Keratinocyte (primary cell): ENCODE results near the gene HCN3. TPM values are rescaled to one million over a fixed set of nuclear protein-coding genes. Genes with fewer than 3 reads are reported as not detected.

Experiments
- DNase-seq: peaks from one replicate; pipeline ENCODE4 v3.0.0-alpha.2; 2011; ENCODE audit warnings: low read depth, missing footprints, low spot score
- FAIRE-seq: peaks from 2 replicates; lab custom pipeline; 2011; peaks lifted over from hg19 to GRCh38; lab: Jason Lieb, UNC
- H2AFZ ChIP-seq: 2 replicates; pipeline ENCODE4 v1.6.0; 2012; ENCODE audit warnings: low read length, control low read depth, inconsistent platforms; ENCODE audit not compliant: control insufficient read depth
- H3K27ac ChIP-seq: 2 replicates; pipeline ENCODE4 v1.5.1; 2011; ENCODE audit warnings: low read length; ENCODE audit not compliant: control insufficient read depth, insufficient read depth
- H3K27me3 ChIP-seq: 3 replicates; pipeline ENCODE4 v1.6.0; 2011; ENCODE audit warnings: low read length; ENCODE audit not compliant: control insufficient read depth, insufficient read depth; ENCODE audit errors: extremely low read depth
- H3K36me3 ChIP-seq, 2 experiments: 2 replicates in 1 of 2; 3 replicates in 1 of 2; pipeline ENCODE4 v1.5.1; 2011; ENCODE audit warnings: low read length in 2 of 2, mild to moderate bottlenecking in 1 of 2; ENCODE audit not compliant: control insufficient read depth in 2 of 2, insufficient read depth in 2 of 2; ENCODE audit errors: extremely low read depth in 1 of 2
- H3K4me1 ChIP-seq: 3 replicates; pipeline ENCODE4 v1.5.1; 2011; ENCODE audit warnings: low read length; ENCODE audit not compliant: control insufficient read depth, insufficient read depth; ENCODE audit errors: extremely low read depth
- H3K4me2 ChIP-seq: 3 replicates; pipeline ENCODE4 v1.6.0; 2011; ENCODE audit warnings: low read depth, low read length; ENCODE audit not compliant: control insufficient read depth, insufficient read depth; ENCODE audit errors: extremely low read depth
- H3K4me3 ChIP-seq, 3 experiments: fragments of 200-600 bp in 1 of 3; sonication (generic) in 1 of 3; 2 replicates in 2 of 3; 3 replicates in 1 of 3; pipeline ENCODE4 v1.5.1; 2011 to 2016; ENCODE audit warnings: low read length in 3 of 3, mild to moderate bottlenecking in 3 of 3, control low read depth in 2 of 3, inconsistent platforms in 1 of 3, low read depth in 1 of 3, mixed read lengths in 1 of 3, mixed run types in 1 of 3, moderate library complexity in 1 of 3; ENCODE audit not compliant: control insufficient read depth in 2 of 3, insufficient read depth in 2 of 3; ENCODE audit errors: extremely low read depth in 1 of 3
- H3K79me2 ChIP-seq: 2 replicates; pipeline ENCODE4 v1.6.0; 2012; ENCODE audit warnings: low read length; ENCODE audit not compliant: control insufficient read depth, insufficient read depth
- H3K9ac ChIP-seq: 3 replicates; pipeline ENCODE4 v1.6.0; 2011; ENCODE audit warnings: low read length; ENCODE audit not compliant: control insufficient read depth, insufficient read depth; ENCODE audit errors: extremely low read depth
- H3K9me1 ChIP-seq: 3 replicates; pipeline ENCODE4 v1.6.0; 2011; ENCODE audit warnings: low read length; ENCODE audit not compliant: control insufficient read depth, insufficient read depth; ENCODE audit errors: extremely low read depth
- H3K9me3 ChIP-seq: 2 replicates; pipeline ENCODE4 v1.5.1; 2012; ENCODE audit warnings: low read depth, low read length; ENCODE audit not compliant: control insufficient read depth
- H4K20me1 ChIP-seq: 3 replicates; pipeline ENCODE4 v1.6.0; 2011; ENCODE audit warnings: low read length; ENCODE audit not compliant: control insufficient read depth, insufficient read depth; ENCODE audit errors: extremely low read depth
- EZH2 ChIP-seq: IDR thresholded peaks from one replicate; pipeline ENCODE4 v1.6.1; 2012; ENCODE audit warnings: inconsistent platforms, mild to moderate bottlenecking, low read length, moderate library complexity
- dilution Hi-C: fragments of 300-500 bp; cut with MboI; formaldehyde crosslinking; loops from one replicate; pipeline ENCODE4 v1.7.0; 2020; ENCODE audit warnings: low sequenced_read_pairs; ENCODE audit not compliant: extremely low pct_ligation_motif_present
- polyA plus RNA-seq, 5 experiments: library from polyadenylated mRNA; depleted of rRNA in 3 of 5; stranded (reverse) in 3 of 5; stranded (forward) in 1 of 5; unstranded in 1 of 5; fragments of >200 nt; gene quantifications; 1 replicate in 1 of 5; 2 replicates in 3 of 5; 3 replicates in 1 of 5; pipeline versions ENCODE4 v1.2.1 to v1.2.3, GENCODE V29; 2011 to 2012; ENCODE audit warnings: missing spikeins in 2 of 5, low read depth in 1 of 5, low replicate concordance in 1 of 5
- TF ChIP-seq, protein P1 (sequence below), 3 experiments: IDR thresholded peaks in 1 of 3; conservative IDR thresholded peaks in 1 of 3; optimal IDR thresholded peaks in 1 of 3; 2 replicates in 2 of 3; 3 replicates in 1 of 3; pipeline versions ENCODE3 to v1.5.1; 2011; ENCODE audit warnings: low read length in 3 of 3, mild to moderate bottlenecking in 3 of 3, moderate library complexity in 2 of 3, control low read depth in 1 of 3, inconsistent platforms in 1 of 3; ENCODE audit not compliant: insufficient read depth in 2 of 3; ENCODE audit errors: extremely low read depth in 1 of 3

HCN3 gene
- polyA plus RNA-seq, 1 donor (not counting 4 experiments of a cell fraction or from before 2014, with no cell fraction given), result 3.0 TPM

DNA sequence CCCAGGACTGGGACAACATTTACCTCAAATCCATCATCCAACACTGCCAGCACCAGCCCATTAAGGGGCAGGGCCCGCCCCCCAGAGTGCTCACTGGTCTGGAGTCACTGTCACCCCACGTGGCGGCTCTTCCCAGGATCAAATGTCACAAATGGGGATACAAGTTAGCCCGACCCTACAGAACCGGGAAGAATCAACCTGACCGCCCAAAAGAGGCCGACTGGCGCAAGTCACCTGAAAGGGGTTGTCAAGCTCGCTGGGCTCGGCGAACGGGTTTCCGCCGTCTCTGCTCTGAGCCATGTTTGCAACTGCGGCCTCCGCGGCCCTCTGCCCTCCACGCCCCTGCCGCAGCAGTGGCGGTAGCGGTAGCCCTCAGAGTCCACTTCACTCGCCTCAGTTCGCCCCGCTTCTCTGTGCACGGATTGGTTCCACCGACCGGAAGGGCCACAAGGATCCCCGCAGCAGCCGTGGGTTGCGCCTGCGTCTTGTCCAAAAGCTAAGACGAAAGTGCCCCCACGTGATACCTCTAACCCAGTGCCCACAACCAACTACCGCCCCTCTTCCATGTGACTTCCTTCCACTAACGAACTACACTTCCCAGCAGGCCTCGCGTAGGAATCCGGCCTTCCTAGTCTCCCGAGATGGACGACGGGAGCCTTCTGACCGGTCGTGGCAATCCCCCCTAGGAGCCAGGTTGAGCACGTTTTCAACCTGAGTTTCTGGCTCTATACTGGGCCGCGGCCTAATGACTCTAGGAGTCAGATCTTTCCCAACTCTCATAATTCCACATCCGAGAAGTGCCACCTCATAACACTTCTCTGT lies 15.2 kb upstream of the HCN3 start, which contains the start of gene SCAMP3:
Gene SCAMP3, minus strand, starts transcription at position 509 of the 822 bp plus-strand sequence. Its CDS starts 209 bp downstream, at position 300.
- peak within 1 kb of the TSS; percentile 98 for H3K4me2 ChIP-seq
- H2AFZ ChIP-seq, result peak within 1 kb of the TSS; percentile 77
- TF ChIP-seq EZH2, result no peak
- TF ChIP-seq, protein P1, sequence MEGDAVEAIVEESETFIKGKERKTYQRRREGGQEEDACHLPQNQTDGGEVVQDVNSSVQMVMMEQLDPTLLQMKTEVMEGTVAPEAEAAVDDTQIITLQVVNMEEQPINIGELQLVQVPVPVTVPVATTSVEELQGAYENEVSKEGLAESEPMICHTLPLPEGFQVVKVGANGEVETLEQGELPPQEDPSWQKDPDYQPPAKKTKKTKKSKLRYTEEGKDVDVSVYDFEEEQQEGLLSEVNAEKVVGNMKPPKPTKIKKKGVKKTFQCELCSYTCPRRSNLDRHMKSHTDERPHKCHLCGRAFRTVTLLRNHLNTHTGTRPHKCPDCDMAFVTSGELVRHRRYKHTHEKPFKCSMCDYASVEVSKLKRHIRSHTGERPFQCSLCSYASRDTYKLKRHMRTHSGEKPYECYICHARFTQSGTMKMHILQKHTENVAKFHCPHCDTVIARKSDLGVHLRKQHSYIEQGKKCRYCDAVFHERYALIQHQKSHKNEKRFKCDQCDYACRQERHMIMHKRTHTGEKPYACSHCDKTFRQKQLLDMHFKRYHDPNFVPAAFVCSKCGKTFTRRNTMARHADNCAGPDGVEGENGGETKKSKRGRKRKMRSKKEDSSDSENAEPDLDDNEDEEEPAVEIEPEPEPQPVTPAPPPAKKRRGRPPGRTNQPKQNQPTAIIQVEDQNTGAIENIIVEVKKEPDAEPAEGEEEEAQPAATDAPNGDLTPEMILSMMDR (optimal IDR thresholded peaks at IDR 0.05 in 1 of 3, IDR thresholded peaks at IDR 0.05 in 1 of 3, conservative IDR thresholded peaks at IDR 0.05 in 1 of 3; ENCODE audit: extremely low read depth in 1 of 3, insufficient read depth in 2 of 3, low read length in 3 of 3), result peak in 1 of 3 experiments; percentile 0
- peaks cover 18% of the 10 kb centered on the region for H3K79me2 ChIP-seq
- peak within 1 kb of the TSS; percentile 78 for H3K27ac ChIP-seq
- H3K36me3 ChIP-seq, result peaks cover 31 to 42% of the 10 kb centered on the region in 2 experiments
- H3K9ac ChIP-seq, result peak within 1 kb of the TSS; percentile 86
- peaks cover 14% of the 10 kb centered on the region for H3K4me1 ChIP-seq
- DNase-seq (peak; percentile 92), FAIRE-seq (no peak)
- H3K9me3 ChIP-seq, result no peaks in the 10 kb centered on the region
- H3K9me1 ChIP-seq, result no peaks in the 10 kb centered on the region
- H3K27me3 ChIP-seq, result no peaks in the 10 kb centered on the region
- dilution Hi-C loops, result no loop called here
- no peaks in the 10 kb centered on the region for H4K20me1 ChIP-seq
- H3K4me3 ChIP-seq, result peak within 1 kb of the TSS; percentile 75 to 87 (median 85)

DNA sequence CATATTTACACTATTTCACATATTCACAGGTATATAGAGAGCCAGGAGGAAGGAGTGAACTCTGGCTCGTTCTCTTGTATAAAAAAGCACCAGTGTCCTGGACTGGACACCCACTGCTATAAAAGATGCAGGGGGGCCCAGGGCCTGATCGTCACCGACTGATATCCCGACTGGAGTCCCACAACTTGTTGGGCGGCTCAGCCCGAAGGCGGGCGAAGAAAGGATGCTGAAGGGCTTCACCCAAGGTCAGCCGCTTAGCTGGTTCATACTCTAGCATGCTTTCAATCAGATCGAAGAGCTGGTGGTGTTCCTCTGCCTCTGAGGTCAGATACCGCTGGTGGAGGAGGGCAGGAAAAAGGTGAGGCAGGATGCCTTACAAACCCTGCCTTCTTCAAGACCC lies 14.2 kb upstream of the HCN3 start:
- DNase-seq (no peak), FAIRE-seq (no peak)
- H3K9me1 ChIP-seq, result no peaks in the 10 kb centered on the region
- no peak overlapping the region for H2AFZ ChIP-seq
- peak overlapping the region; percentile 86 for H3K9ac ChIP-seq
- H4K20me1 ChIP-seq, result no peaks in the 10 kb centered on the region
- dilution Hi-C loops, result no loop called here
- peaks cover 14% of the 10 kb centered on the region for H3K4me1 ChIP-seq
- peak overlapping the region; percentile 78 for H3K27ac ChIP-seq
- H3K4me3 ChIP-seq, result no peak overlapping the region
- peaks cover 18% of the 10 kb centered on the region for H3K79me2 ChIP-seq
- H3K27me3 ChIP-seq, result no peaks in the 10 kb centered on the region
- no peaks in the 10 kb centered on the region for H3K9me3 ChIP-seq
- no peak for TF ChIP-seq EZH2
- TF ChIP-seq, protein P1 (optimal IDR thresholded peaks at IDR 0.05 in 1 of 3, IDR thresholded peaks at IDR 0.05 in 1 of 3, conservative IDR thresholded peaks at IDR 0.05 in 1 of 3; ENCODE audit: extremely low read depth in 1 of 3, insufficient read depth in 2 of 3, low read length in 3 of 3), result no peak
- H3K36me3 ChIP-seq, result peaks cover 36 to 50% of the 10 kb centered on the region in 2 experiments
- peak overlapping the region; percentile 98 for H3K4me2 ChIP-seq
